Astrocyte of the cerebellum (primary cell): Measurements from ENCODE around the gene SPTLC2.

ENCODE experiments used
- DNase-seq: peaks from one replicate; pipeline ENCODE4 v3.0.0-alpha.2; 2011; ENCODE audit warnings: low read depth
- H3K4me3 ChIP-seq: 2 replicates; pipeline ENCODE4 v1.5.1; 2011; ENCODE audit warnings: mild to moderate bottlenecking, low read depth, low read length, moderate library complexity
- CTCF ChIP-seq: IDR thresholded peaks from 2 replicates; pipeline ENCODE4 v1.5.1; 2012; ENCODE audit warnings: low read length, low read depth, moderate library complexity, mild to moderate bottlenecking; ENCODE audit errors: missing control alignments
- in situ Hi-C: cut with HindIII; loops from 2 replicates; pipeline ENCODE4 v1.10.0; 2017; ENCODE audit warnings: low sequenced_read_pairs

The SPTLC2 gene

GRCh38 chr14:77654001-77654441, 37.6 kb upstream of the SPTLC2 start:
- no peak overlapping the region for H3K4me3 ChIP-seq
- in situ Hi-C loops = no loop called here
- DNase-seq = no peak

GRCh38 chr14:77649326-77649725, 32.9 kb upstream of the SPTLC2 start:
- in situ Hi-C loops = no loop called here
- no peak for DNase-seq

More at GRCh38 chr14:77654001-77654441, 37.6 kb upstream of the SPTLC2 start:
- TF ChIP-seq CTCF = no peak

GRCh38 chr14:77648520-77649200, 32.2 kb upstream of the SPTLC2 start:
- in situ Hi-C loops = no loop called here
- no peak for DNase-seq
- no peak for TF ChIP-seq CTCF
- no peak overlapping the region for H3K4me3 ChIP-seq

More at GRCh38 chr14:77649326-77649725, 32.9 kb upstream of the SPTLC2 start:
- H3K4me3 ChIP-seq = no peak overlapping the region
- TF ChIP-seq CTCF = no peak

GRCh38 chr14:77647853-77648252, 31.4 kb upstream of the SPTLC2 start:
- no peak for DNase-seq
- no peak overlapping the region for H3K4me3 ChIP-seq
- in situ Hi-C loops = no loop called here
- TF ChIP-seq CTCF = no peak

GRCh38 chr14:77646907-77647306, 30.5 kb upstream of the SPTLC2 start:
- no peak for DNase-seq
- in situ Hi-C loops = no loop called here
- no peak for TF ChIP-seq CTCF
- H3K4me3 ChIP-seq = no peak overlapping the region

- DNase-seq = no peak
- no peak for TF ChIP-seq CTCF
- in situ Hi-C loops = no loop called here
These were observed 29.2 kb upstream of the SPTLC2 start for GRCh38 chr14:77645520-77646230.

More at GRCh38 chr14:77645520-77646230, 29.2 kb upstream of the SPTLC2 start:
- H3K4me3 ChIP-seq = no peak overlapping the region
